ENCODE data around the gene OR10K1.

The OR10K1 gene

DNA sequence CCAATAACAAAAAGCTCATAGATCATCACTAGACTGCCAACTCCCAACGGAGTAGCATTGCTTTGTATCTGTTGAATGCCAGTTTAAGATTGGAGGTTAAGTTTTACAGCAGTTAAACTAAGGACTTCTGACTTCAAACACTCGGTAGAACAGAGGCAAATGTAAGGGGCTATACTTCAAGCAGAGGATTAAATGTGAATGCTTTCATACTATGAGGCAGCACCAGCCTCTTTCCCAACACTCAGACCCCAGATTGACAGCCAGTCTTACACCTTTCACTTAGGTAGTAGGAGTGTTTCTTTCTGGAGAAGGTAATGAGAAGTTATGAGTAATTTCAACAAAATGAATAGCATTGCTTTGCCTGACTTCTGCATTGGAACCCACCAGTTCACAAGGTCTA lies 33.2 kb downstream of the OR10K1 start:
- no peak for DNase-seq
- Histone ChIP-seq H3K27me3 (ENCODE audit: control insufficient read depth in 1 of 2, insufficient read depth in 1 of 2, low read length in 2 of 2) (no peaks in the 10 kb centered on the region), H3K36me3 (ENCODE audit: control insufficient read depth in 1 of 2, insufficient read depth in 2 of 2, low read depth in 1 of 2, low read length in 2 of 2) (no peaks in the 10 kb centered on the region), H2BK15ac (ENCODE audit: low read depth, poor library complexity, severe bottlenecking) (no peak overlapping the region), H3K23ac (ENCODE audit: low read length in 2 of 2) (no peak overlapping the region), H2BK5ac (ENCODE audit: low read depth, low read length, poor library complexity, severe bottlenecking) (no peak overlapping the region), H3K9ac (ENCODE audit: low read length) (no peak overlapping the region), H2AFZ (ENCODE audit: low read depth, low read length) (no peak overlapping the region), H3K18ac (ENCODE audit: low read depth in 1 of 2, low read length in 2 of 2) (no peak overlapping the region), H2BK12ac (ENCODE audit: low read length in 2 of 2) (no peak overlapping the region), H4K8ac (ENCODE audit: low read length) (no peak overlapping the region), H3K4me2 (ENCODE audit: low read length, poor library complexity, severe bottlenecking) (no peak overlapping the region), H3K14ac (ENCODE audit: low read length in 2 of 2) (no peak overlapping the region), H3K4me1 (ENCODE audit: control insufficient read depth, insufficient read depth, low read depth, low read length) (no peaks in the 10 kb centered on the region), H4K91ac (ENCODE audit: low read length) (no peak overlapping the region), H3K9me3 (ENCODE audit: control insufficient read depth, low read length) (no peaks in the 10 kb centered on the region), H2BK120ac (ENCODE audit: low read depth, low read length) (no peak overlapping the region), H3K4ac (ENCODE audit: low read depth in 1 of 2, low read length in 2 of 2) (no peak overlapping the region), H3K4me3 (ENCODE audit: insufficient read depth in 1 of 2, low read depth in 1 of 2, low read length in 2 of 2) (no peak overlapping the region), H3K27ac (ENCODE audit: low read length, poor library complexity, severe bottlenecking) (no peak overlapping the region), H2AK5ac (ENCODE audit: low read length, severe bottlenecking) (no peak overlapping the region), H3K79me1 (replicated peaks; ENCODE audit: low read length, poor library complexity, severe bottlenecking) (no peaks in the 10 kb centered on the region)
- WGBS: no CpG with 5 or more reads among the region's 2 CpGs

DNA sequence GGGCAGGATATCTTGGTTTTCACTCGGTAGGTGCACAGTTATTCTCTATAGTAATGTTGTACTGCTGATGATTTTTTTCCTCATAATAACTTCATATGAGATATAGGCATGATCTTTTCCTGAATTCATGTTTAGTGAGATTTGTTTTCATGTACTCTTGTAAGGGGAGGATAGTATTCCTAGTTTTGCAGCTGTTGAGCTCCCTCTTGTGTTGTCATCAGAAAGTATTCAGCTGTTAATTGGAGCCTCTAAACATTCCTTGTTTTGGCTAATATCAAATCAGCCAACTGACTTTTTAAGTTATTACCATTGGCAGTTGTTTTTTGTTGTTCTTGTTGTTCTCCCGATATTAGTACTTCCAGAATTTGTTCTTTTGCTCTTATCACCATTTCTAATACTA lies 34.7 kb downstream of the OR10K1 start:
- Histone ChIP-seq H3K4me3 (ENCODE audit: insufficient read depth in 1 of 2, low read depth in 1 of 2, low read length in 2 of 2) (no peak overlapping the region), H3K4me1 (ENCODE audit: control insufficient read depth, insufficient read depth, low read depth, low read length) (no peaks in the 10 kb centered on the region), H3K4me2 (ENCODE audit: low read length, poor library complexity, severe bottlenecking) (no peak overlapping the region), H3K79me1 (replicated peaks; ENCODE audit: low read length, poor library complexity, severe bottlenecking) (no peaks in the 10 kb centered on the region), H3K36me3 (ENCODE audit: control insufficient read depth in 1 of 2, insufficient read depth in 2 of 2, low read depth in 1 of 2, low read length in 2 of 2) (no peaks in the 10 kb centered on the region), H3K14ac (ENCODE audit: low read length in 2 of 2) (no peak overlapping the region), H2BK12ac (ENCODE audit: low read length in 2 of 2) (no peak overlapping the region), H3K27ac (ENCODE audit: low read length, poor library complexity, severe bottlenecking) (no peak overlapping the region), H2AFZ (ENCODE audit: low read depth, low read length) (no peak overlapping the region), H4K8ac (ENCODE audit: low read length) (no peak overlapping the region), H4K91ac (ENCODE audit: low read length) (no peak overlapping the region), H2BK5ac (ENCODE audit: low read depth, low read length, poor library complexity, severe bottlenecking) (no peak overlapping the region), H2AK5ac (ENCODE audit: low read length, severe bottlenecking) (no peak overlapping the region), H3K4ac (ENCODE audit: low read depth in 1 of 2, low read length in 2 of 2) (no peak overlapping the region), H3K9ac (ENCODE audit: low read length) (no peak overlapping the region), H3K27me3 (ENCODE audit: control insufficient read depth in 1 of 2, insufficient read depth in 1 of 2, low read length in 2 of 2) (no peaks in the 10 kb centered on the region), H2BK15ac (ENCODE audit: low read depth, poor library complexity, severe bottlenecking) (no peak overlapping the region), H2BK120ac (ENCODE audit: low read depth, low read length) (no peak overlapping the region), H3K18ac (ENCODE audit: low read depth in 1 of 2, low read length in 2 of 2) (no peak overlapping the region), H3K9me3 (ENCODE audit: control insufficient read depth, low read length) (no peaks in the 10 kb centered on the region), H3K23ac (ENCODE audit: low read length in 2 of 2) (no peak overlapping the region)
- peak; percentile 3 for DNase-seq
- WGBS: no CpG with 5 or more reads among the region's 2 CpGs

DNA sequence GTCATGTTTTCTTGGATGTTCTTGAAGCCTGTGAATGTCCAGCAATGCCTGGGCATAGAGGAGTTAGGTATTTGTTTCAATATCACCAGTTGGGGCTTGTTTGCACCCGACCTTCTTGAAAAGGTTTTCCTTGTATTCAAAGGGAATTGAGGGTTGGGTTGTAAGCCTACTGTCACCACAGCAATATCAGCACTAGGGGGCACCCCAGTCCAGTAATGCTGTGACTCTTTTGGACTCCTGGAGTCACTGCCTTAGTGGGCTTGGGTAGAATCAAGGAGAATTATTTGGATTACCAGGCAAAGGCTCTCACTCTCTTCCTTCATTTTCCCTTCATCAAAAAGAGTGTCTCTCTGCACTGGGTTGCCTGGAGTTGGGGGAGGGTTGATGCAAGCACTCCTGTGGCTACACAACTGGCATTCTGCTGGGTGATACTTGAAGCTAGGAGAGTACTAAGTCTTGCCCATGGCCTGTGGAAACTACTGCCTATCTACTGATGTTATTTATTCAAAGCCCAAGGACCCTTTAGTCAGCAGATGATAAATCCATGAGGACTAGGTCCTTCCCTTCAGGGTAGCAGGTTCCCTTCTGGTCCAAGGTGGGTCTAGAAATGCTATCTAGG lies 44.8 kb downstream of the OR10K1 start:
- Histone ChIP-seq H4K91ac (ENCODE audit: low read length) (no peak overlapping the region), H3K79me1 (replicated peaks; ENCODE audit: low read length, poor library complexity, severe bottlenecking) (no peaks in the 10 kb centered on the region), H2BK12ac (ENCODE audit: low read length in 2 of 2) (no peak overlapping the region), H3K18ac (ENCODE audit: low read depth in 1 of 2, low read length in 2 of 2) (no peak overlapping the region), H2BK5ac (ENCODE audit: low read depth, low read length, poor library complexity, severe bottlenecking) (no peak overlapping the region), H2AFZ (ENCODE audit: low read depth, low read length) (no peak overlapping the region), H2AK5ac (ENCODE audit: low read length, severe bottlenecking) (no peak overlapping the region), H3K4me3 (ENCODE audit: insufficient read depth in 1 of 2, low read depth in 1 of 2, low read length in 2 of 2) (no peak overlapping the region), H3K9ac (ENCODE audit: low read length) (no peak overlapping the region), H3K36me3 (ENCODE audit: control insufficient read depth in 1 of 2, insufficient read depth in 2 of 2, low read depth in 1 of 2, low read length in 2 of 2) (no peaks in the 10 kb centered on the region), H3K27ac (ENCODE audit: low read length, poor library complexity, severe bottlenecking) (no peak overlapping the region), H2BK15ac (ENCODE audit: low read depth, poor library complexity, severe bottlenecking) (no peak overlapping the region), H3K9me3 (ENCODE audit: control insufficient read depth, low read length) (no peaks in the 10 kb centered on the region), H3K23ac (ENCODE audit: low read length in 2 of 2) (no peak overlapping the region), H4K8ac (ENCODE audit: low read length) (no peak overlapping the region), H3K4me1 (ENCODE audit: control insufficient read depth, insufficient read depth, low read depth, low read length) (no peaks in the 10 kb centered on the region), H3K4ac (ENCODE audit: low read depth in 1 of 2, low read length in 2 of 2) (no peak overlapping the region), H3K27me3 (ENCODE audit: control insufficient read depth in 1 of 2, insufficient read depth in 1 of 2, low read length in 2 of 2) (peaks cover 0 to 5% of the 10 kb centered on the region in 2 experiments), H3K4me2 (ENCODE audit: low read length, poor library complexity, severe bottlenecking) (no peak overlapping the region), H2BK120ac (ENCODE audit: low read depth, low read length) (no peak overlapping the region), H3K14ac (ENCODE audit: low read length in 2 of 2) (no peak overlapping the region)
- DNase-seq: peak; percentile 23
- 62% methylated on average over 1 of the region's 1 CpG for WGBS

DNA sequence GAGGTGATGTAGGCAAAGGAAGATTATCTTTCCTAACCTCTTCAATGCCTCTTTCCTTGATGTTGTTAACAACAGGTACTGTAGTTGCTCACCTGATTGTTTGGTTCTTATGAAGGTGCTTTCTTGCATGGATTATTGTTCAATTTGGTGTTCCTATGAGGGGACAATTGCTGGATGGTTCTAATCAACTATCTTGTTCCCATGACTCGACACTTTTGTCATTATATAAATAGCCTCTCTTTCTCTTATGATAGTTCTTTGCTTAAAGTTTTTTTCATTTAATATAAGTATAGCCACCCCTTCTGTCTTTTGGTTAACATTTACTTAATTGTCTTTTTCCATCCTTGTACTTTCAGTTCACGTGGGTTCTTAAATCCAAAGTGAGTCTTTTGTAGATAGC lies 45.9 kb downstream of the OR10K1 start:
- Histone ChIP-seq H3K9ac (ENCODE audit: low read length) (no peak overlapping the region), H3K4me3 (ENCODE audit: insufficient read depth in 1 of 2, low read depth in 1 of 2, low read length in 2 of 2) (no peak overlapping the region), H3K9me3 (ENCODE audit: control insufficient read depth, low read length) (no peaks in the 10 kb centered on the region), H4K8ac (ENCODE audit: low read length) (no peak overlapping the region), H2BK5ac (ENCODE audit: low read depth, low read length, poor library complexity, severe bottlenecking) (no peak overlapping the region), H4K91ac (ENCODE audit: low read length) (no peak overlapping the region), H3K4ac (ENCODE audit: low read depth in 1 of 2, low read length in 2 of 2) (no peak overlapping the region), H3K23ac (ENCODE audit: low read length in 2 of 2) (no peak overlapping the region), H3K27ac (ENCODE audit: low read length, poor library complexity, severe bottlenecking) (no peak overlapping the region), H2BK12ac (ENCODE audit: low read length in 2 of 2) (no peak overlapping the region), H3K14ac (ENCODE audit: low read length in 2 of 2) (no peak overlapping the region), H2BK15ac (ENCODE audit: low read depth, poor library complexity, severe bottlenecking) (no peak overlapping the region), H2AK5ac (ENCODE audit: low read length, severe bottlenecking) (no peak overlapping the region), H3K4me2 (ENCODE audit: low read length, poor library complexity, severe bottlenecking) (no peak overlapping the region), H2BK120ac (ENCODE audit: low read depth, low read length) (no peak overlapping the region), H3K79me1 (replicated peaks; ENCODE audit: low read length, poor library complexity, severe bottlenecking) (no peaks in the 10 kb centered on the region), H2AFZ (ENCODE audit: low read depth, low read length) (no peak overlapping the region), H3K36me3 (ENCODE audit: control insufficient read depth in 1 of 2, insufficient read depth in 2 of 2, low read depth in 1 of 2, low read length in 2 of 2) (no peaks in the 10 kb centered on the region), H3K4me1 (ENCODE audit: control insufficient read depth, insufficient read depth, low read depth, low read length) (no peaks in the 10 kb centered on the region), H3K27me3 (ENCODE audit: control insufficient read depth in 1 of 2, insufficient read depth in 1 of 2, low read length in 2 of 2) (peaks cover 0 to 5% of the 10 kb centered on the region in 2 experiments), H3K18ac (ENCODE audit: low read depth in 1 of 2, low read length in 2 of 2) (no peak overlapping the region)
- DNase-seq: no peak
- WGBS: no CpG with 5 or more reads among the region's 2 CpGs

Data from mesenchymal stem cell (in vitro differentiated cells and primary cell).